ENCODE data around the gene AKAIN1. TPM values are rescaled to one million over a fixed set of nuclear protein-coding genes. Genes with fewer than 3 reads are reported as not detected.

Gene AKAIN1
- total RNA-seq, 1 experiment from 2014 or later: not detected

DNA sequence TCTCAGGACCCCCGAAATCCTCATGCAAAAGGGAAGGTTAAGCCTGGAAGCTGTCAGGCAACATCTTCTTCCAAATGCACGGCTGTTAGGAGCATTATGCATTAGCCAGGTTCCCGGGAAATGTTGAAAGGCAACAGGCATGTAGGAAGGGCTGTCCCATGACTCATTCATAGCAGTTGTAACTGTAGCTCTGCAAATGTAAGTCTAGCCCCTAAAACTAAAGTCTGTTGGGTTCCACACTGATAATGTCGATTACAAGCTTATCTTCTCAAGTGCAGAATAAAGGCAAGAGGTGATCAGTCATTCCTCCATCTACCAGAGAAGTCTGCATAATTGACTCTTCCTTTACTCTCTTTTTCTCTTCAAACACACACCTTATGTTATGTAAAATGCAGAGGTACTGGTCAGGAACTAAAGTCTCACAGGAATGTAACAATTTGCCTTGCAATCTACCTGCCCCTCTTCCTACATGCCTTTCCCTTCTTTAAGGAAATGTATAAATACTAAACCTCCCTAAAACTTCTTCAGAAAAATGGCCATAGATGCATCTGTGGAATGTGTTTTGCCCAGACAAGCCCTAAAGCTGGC is 99.8 kb downstream of the AKAIN1 start:
- H3K4me3 Mint-ChIP-seq (ENCODE audit: low read depth, unreplicated experiment): no peak overlapping the region
- CTCF ChIA-PET: no interaction called here

DNA sequence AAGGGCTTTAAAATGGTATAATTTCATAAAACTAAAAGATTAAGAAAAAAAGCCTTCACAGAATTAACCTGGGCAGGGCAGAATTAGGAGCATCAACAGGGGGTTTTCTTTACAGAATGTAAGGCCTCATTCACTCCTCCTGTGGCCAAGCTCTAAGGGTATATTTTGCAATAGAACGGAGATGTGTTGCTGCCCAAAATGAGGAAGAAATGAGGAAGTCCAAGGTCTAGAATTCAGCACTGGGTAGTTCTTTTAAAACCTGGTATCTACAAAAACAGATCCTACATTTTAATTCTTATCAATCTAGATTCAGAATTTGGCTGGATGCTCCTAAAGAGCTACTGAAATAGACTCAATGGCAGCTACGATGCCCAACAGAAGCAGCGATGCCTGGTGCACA is 101.8 kb downstream of the AKAIN1 start:
- H3K27ac Mint-ChIP-seq (ENCODE audit: unreplicated experiment): no peak overlapping the region
- BruUV-seq (replicated peaks): no TSS peak
- intact Hi-C loops (cut with micrococcal nuclease; ENCODE audit: unreplicated experiment): loop anchor here (2.0 kb wide), 1 partner anchor 94 kb away; no protein-coding TSS in a partner anchor
- CTCF ChIA-PET: no interaction called here
- H3K4me1 Mint-ChIP-seq (ENCODE audit: low read depth, unreplicated experiment): no peaks in the 10 kb centered on the region
- H3K4me3 Mint-ChIP-seq (ENCODE audit: low read depth, unreplicated experiment): no peak overlapping the region
- H3K36me3 Mint-ChIP-seq (ENCODE audit: insufficient read depth, unreplicated experiment): no peaks in the 10 kb centered on the region
- TF ChIP-seq, protein P1, sequence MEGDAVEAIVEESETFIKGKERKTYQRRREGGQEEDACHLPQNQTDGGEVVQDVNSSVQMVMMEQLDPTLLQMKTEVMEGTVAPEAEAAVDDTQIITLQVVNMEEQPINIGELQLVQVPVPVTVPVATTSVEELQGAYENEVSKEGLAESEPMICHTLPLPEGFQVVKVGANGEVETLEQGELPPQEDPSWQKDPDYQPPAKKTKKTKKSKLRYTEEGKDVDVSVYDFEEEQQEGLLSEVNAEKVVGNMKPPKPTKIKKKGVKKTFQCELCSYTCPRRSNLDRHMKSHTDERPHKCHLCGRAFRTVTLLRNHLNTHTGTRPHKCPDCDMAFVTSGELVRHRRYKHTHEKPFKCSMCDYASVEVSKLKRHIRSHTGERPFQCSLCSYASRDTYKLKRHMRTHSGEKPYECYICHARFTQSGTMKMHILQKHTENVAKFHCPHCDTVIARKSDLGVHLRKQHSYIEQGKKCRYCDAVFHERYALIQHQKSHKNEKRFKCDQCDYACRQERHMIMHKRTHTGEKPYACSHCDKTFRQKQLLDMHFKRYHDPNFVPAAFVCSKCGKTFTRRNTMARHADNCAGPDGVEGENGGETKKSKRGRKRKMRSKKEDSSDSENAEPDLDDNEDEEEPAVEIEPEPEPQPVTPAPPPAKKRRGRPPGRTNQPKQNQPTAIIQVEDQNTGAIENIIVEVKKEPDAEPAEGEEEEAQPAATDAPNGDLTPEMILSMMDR (IDR thresholded peaks at IDR 0.05; ENCODE audit: unreplicated experiment): no peak
- DNase-seq: no peak
- H3K9me3 Mint-ChIP-seq (ENCODE audit: low read depth, unreplicated experiment): peaks cover 2% of the 10 kb centered on the region
- H3K27me3 Mint-ChIP-seq (ENCODE audit: unreplicated experiment): no peaks in the 10 kb centered on the region

More for the DNA sequence above, 99.8 kb downstream of the AKAIN1 start:
- Mint-ChIP-seq H3K36me3 (ENCODE audit: insufficient read depth, unreplicated experiment) (no peaks in the 10 kb centered on the region), H3K9me3 (ENCODE audit: low read depth, unreplicated experiment) (peaks cover 5% of the 10 kb centered on the region), H3K27me3 (ENCODE audit: unreplicated experiment) (no peaks in the 10 kb centered on the region), H3K4me1 (ENCODE audit: low read depth, unreplicated experiment) (no peaks in the 10 kb centered on the region), H3K27ac (ENCODE audit: unreplicated experiment) (no peak overlapping the region)
- TF ChIP-seq, protein P1 (IDR thresholded peaks at IDR 0.05; ENCODE audit: unreplicated experiment): no peak
- no peak for DNase-seq
- BruUV-seq (replicated peaks): no TSS peak
- intact Hi-C loops (cut with micrococcal nuclease; ENCODE audit: unreplicated experiment): no loop called here

DNA sequence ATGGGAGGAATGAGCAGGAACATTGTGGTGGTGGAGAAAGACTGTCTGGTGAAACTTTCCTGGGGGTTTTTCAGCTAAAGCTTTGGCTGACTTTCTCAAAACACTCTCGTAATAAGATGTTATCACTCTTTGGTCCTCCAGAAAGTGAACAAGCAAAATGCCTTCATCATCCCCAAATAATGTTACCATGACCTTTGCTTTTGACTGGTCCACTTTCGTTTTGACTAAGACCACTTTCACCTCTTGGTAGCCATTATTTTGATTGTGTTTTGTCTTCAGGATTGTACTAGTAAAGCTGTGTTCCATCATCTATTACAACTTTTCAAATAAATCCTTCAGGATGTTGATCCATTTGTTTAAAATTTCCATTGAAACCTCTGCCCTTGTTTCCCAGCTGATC is 103.2 kb downstream of the AKAIN1 start:
- CTCF ChIA-PET: no interaction called here
- Mint-ChIP-seq H3K27me3 (ENCODE audit: unreplicated experiment) (no peaks in the 10 kb centered on the region), H3K4me1 (ENCODE audit: low read depth, unreplicated experiment) (no peaks in the 10 kb centered on the region), H3K9me3 (ENCODE audit: low read depth, unreplicated experiment) (peaks cover 2% of the 10 kb centered on the region), H3K4me3 (ENCODE audit: low read depth, unreplicated experiment) (no peak overlapping the region), H3K27ac (ENCODE audit: unreplicated experiment) (no peak overlapping the region), H3K36me3 (ENCODE audit: insufficient read depth, unreplicated experiment) (no peaks in the 10 kb centered on the region)
- no peak for DNase-seq
- BruUV-seq (replicated peaks): no TSS peak
- intact Hi-C loops (cut with micrococcal nuclease; ENCODE audit: unreplicated experiment): loop anchor here (2.0 kb wide), 1 partner anchor 93 kb away; no protein-coding TSS in a partner anchor
- TF ChIP-seq, protein P1 (IDR thresholded peaks at IDR 0.05; ENCODE audit: unreplicated experiment): no peak

Other genes starting within 250 kb of the AKAIN1 start
- 10.8 and 12.9 TPM in 2 replicates for gene ZBTB14, start 98.5 kb upstream of the AKAIN1 start, total RNA-seq (2022)